GM20431 (cell line): ENCODE results near the gene ABCA8.

Experiments used
- in situ Hi-C: fragments of 300-500 bp; cut with MseI, MboI; formaldehyde crosslinking; loops from one replicate; pipeline ENCODE4 v1.15.0; 2020; ENCODE audit warnings: low sequenced_read_pairs; ENCODE audit not compliant: unreplicated experiment

The ABCA8 gene

DNA sequence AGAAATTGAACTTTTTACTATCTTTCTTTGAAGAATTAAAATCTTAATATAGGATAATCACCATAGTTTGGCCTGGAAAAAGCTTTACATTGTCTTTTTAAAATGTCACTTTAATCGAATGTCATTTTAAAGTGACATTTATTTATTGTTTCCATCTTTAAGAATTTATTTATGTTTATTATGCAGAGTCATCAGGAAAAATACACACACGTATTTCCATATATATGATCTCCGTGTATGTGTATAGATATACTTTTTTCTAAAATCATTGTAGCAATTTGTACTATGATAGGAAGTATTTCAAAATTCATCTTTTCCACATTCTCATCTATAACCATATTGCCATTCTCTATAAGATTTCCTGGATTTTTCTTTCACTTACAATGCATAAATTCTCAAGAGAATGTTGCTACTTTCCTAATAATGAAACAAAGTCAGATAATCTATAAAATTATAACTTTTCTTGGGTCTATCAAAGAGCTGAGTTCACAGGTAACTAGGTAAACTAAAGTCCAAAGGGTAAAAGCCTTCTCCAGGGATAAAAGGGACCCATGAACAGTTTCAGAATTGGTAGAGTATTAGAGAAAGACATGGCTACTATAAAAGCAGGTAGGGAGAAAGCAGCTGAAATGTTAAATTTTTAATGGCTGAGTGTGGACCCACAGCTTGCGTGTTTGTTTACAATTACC lies 11.9 kb downstream of the ABCA8 start:
- in situ Hi-C loops: no loop called here

DNA sequence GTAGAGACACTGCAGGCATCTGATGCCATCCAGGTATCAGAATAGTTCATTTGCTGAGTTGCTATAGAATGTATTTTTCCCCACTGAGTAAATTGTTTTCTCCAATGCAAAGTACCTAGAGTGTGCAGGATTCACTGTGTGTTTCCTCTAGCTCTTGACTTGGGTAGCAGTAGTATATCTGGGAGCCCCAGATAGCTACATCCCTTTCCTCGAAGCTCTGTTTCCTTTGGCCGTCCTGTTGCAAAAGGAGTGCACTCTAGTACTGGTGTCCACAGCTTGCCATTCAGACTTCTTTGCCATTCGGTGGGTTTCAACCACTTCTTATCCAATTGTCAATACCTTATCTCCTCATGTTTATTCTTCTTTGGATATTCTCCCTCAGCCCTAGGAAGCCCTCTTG lies 12.8 kb downstream of the ABCA8 start:
- in situ Hi-C loops: no loop called here

DNA sequence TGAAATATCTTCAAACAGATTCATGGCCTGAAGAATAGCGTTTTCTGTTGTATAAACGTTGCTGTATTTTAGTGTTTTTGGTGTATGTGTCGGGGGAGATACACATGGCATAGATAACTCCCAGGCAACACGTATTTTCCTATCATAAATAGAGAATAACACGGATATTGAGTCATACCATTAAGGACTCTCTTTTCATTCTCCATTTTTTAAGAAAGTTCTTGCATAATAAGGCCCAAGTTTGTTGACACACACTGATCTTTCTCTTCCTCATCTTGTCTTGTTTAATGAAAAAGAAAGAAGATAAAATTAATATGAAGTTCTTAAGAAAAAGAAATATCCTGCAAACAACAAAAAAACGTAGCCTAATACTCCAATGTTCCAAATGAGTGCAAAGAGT lies 13.4 kb downstream of the ABCA8 start:
- in situ Hi-C loops: no loop called here

DNA sequence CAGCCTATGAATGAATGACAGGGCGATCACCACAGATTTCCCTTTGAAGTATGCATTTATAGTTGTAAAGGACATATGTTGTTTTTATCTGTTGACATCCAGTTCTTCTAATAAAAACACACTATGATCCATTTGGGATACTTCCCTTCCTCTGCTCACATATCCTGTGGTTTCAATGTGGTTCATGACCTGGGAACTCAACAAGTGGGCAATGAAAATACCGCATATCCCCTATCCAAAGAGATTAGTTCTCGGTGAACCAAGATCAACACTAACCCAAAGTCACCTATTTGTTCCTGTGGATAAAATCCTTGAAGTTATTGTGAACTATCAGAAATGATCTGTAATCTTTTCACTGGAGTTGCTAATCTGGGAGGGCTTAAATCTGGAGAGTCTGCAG lies 16.0 kb downstream of the ABCA8 start:
- in situ Hi-C loops: no loop called here

DNA sequence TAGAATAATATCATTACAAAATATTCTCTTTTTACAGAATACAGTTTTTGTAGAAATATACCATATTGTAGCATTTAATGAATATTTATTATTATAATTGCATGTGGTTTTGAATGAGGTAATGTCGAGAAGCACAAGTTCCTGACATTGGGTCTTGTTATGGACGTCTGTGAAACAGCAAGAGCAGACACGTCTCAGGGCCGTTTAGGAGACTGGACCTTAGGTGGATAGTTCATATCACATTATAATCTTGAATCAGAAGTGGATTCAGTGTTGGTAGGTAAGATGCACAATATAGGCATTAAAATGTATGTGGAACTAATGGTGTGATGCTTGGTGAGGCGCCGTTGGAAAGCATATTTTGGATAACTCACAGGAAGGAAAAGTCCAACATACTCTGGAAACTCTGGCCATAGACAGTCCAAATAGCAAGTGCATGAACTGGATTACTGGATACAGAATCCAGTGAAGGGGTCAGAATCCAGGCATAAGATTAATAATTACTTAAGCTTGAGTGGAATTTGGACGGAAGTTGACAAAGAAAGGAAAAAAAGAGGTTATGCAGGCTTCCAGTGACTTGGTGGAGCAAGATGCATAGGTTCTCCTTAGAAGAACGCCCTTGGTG lies 17.2 kb downstream of the ABCA8 start:
- in situ Hi-C loops: no loop called here

DNA sequence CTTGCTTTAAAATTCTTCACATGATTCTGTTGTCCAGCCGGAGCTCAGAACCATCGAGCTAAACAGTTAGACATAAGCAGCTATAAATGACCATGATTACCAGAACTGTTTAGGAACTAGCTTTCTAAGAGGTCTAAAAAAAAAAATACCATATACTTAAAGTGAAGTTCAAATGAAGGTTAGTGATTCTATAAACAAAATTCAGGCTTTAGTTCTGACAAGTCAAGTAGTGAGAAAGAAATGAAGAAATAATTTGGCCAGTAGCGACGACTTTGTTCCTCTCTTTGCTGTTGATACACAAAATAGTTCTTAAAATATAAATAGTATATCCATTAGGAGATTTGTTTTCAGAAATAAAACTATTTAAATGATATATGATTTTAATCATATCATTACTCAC lies 27.7 kb downstream of the ABCA8 start:
- in situ Hi-C loops: no loop called here

DNA sequence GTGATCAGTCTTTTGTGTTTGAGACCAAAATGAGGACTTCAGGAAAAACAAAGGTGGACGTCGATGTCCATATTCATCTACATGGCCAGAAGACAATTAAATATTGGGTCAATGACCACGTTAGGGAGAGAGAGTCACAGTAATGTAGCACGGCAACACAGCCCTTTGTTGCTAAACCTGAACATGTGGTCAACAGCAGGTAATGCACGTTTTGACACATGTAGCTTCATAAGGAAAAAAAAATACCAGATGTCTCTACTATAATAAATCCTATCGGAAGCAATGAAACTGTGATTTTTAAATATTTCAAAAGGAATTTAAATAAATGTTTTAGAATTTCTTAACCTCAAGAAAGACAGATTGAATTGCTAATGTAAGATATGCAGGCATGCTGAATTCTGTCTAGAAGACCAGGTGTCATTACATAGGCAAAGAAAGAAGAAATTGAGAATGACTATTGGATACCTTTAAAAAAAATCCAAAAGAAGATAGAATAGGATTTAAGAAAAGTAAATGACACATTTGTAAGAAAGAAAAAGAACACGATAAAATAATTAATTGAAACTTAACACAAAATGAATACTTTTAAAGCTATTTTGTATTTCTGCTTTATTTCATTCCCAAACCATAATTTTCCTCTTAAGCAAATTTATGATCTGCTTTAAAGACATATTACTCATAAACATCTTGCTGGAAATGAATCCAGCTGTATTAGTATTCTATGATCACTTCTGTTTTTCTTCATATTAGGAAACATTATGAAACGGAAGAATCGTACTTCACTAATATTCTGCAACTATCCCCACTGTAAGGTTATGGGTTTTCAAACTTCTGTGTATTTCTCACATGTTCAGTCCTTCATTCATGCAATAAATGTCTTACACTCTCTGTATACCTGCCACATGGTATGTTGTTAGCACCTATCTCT lies 30.1 kb downstream of the ABCA8 start:
- in situ Hi-C loops: no loop called here

DNA sequence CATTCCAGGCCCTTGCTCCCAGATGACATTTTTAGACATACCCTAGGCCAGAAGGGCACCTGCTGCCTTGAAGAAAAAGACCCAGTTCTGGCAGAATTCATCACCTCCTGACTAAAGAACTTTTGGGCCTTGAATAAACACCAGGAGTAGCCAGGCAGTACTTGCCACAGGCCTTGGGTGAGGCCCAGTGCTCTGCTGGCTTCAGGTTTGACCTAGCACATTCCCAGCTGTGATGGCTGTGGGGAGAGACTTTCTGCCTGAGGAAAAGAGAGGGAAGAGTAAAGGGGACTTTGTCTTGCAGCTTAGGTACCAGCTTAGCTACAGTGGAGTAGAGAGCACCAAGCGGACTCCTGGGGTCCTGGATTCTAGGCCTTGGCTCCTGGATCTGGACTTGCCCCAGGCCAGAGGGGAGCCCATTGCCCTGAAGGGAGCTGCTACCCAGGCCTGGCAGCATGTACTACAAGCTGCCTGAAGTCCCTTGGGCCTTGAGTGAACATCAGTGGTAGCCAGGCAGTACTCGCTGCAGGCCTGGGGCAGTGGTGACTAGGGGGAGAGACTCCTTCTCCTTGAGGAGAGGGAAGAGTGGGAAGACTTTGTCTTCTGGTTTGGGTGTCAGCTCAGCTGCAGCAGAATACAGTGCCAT lies 44.3 kb downstream of the ABCA8 start:
- in situ Hi-C loops: no loop called here

DNA sequence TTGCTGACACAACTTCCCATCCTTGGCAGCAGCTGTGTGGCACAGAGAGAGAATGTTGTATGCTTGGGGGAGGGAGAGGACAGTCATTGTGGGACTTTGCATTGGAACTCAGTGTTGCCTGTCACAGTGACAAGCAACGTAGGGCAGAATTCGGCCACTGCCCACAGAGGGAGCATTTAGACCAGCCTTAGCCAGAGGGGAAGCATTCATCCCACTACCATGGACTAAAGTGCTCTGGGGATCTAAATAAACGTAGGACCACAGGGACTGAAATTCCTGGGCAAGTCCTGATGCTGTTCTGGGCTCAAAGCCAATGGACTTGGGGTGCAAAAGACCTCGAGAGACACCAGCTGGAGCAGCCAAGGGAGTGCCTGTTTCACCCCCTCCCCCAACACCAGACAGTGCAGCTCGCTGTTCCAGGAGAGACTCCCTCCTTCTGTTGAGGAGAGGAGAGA lies 44.9 kb downstream of the ABCA8 start:
- in situ Hi-C loops: no loop called here

DNA sequence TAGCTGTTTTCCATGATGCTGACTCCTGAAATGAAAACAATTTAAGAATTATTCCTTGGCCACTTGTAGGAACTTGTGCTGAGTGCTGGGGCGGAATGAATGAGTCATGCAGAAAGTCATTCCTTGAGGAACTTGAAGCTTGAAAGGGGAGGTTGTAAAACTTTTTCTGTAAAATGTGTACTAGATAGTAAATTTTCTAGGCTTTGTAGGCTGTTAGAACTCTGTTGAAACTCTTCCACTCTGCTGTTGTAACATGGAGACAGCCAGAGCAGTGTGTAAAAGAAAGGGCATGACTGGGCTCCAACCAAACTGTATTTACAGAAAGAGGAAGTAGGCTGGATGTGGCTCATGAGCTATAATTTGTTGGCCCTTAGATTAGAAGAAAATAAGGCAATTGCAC lies 46.1 kb downstream of the ABCA8 start:
- in situ Hi-C loops: no loop called here

DNA sequence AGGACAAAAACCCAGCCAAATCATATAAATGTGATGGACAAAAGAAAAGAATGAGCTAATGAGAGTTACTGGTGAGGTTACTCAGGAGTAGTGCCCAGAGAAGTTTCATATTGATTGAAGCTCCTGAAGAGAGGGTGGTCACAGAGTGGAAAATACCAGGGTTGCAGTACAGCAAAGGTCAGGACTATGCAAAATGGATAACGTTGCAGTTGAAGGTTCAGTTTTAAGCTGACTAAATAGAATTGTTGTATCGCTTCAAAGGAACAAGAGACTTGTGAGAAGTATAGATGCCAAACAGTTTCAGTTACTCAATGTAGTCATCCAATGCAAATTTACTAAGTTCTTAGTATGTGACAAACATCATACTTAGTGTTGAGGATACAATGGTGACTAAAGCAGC lies 47.1 kb downstream of the ABCA8 start:
- in situ Hi-C loops: no loop called here

DNA sequence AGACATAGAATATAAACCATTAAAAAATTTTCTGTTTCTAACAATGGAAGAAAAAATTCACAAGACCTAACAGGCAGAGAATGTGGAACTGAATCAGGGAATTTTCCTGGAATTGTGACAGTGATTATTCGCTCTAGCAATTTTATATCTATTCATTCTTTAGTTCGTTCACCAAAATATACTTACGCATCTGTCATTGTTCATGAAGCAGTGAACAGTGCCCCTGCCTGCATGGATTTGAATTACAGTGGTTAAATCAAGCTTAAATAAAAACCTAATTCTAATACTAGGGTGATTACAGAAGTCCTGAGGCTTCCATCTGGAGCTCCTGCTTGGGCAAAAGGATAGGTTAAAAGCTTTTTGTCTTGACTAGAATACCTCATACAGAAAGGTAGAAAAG lies 48.6 kb downstream of the ABCA8 start:
- in situ Hi-C loops: no loop called here

DNA sequence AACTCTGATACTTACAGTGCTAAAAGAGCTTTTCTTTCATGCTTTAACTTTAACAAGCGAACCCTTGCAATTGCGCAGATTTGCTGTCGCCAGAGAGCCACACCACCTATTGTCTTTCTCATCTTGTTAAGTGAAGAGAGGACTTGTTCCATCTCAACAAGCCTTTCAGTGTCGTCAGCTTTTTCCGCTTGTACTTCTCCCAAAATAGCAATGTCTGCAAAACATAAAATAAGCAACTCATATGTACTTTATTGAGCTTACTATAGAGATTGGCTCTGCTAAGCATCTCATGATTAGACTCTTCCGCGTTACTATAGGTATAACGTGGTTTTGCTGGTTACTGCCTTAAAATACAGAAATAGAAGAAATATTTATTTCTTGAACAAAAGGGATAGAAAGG lies 51.9 kb downstream of the ABCA8 start:
- in situ Hi-C loops: no loop called here

DNA sequence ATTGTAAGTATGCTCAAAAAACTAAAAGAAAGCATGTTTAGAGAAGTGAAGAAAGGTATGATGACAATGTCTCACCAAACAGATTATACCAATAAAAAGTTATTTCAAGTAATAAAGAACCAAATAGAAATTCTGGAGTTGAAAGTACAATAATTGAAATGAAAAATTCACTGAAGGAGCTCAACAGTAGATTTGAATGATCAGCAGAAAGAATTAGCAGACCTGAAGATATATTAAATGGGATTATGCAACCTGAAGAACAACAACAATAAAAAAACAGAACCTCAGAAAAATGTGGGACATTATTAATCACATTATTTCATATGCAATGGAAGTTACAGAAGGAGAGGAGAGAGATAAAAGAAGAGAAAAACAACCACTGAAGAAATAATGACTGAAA lies 57.6 kb downstream of the ABCA8 start:
- in situ Hi-C loops: no loop called here

DNA sequence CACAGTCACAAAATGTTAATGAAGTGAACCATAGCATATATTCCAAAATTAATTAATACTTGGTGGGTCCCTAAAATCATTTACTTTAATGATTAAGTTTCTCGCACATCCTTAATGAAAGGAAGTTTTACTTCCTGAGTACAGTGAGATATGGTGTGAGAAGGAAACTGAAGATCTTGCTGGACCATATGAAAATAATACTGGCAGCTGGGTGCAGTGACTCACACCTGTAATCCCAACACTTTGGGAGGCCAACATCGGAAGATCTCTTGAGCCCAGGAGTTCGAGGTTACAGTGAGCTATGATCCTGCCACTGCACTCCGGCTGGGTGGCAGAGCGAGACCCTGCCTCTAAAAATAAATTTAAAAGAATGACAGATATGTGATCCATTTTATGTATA lies 62.5 kb downstream of the ABCA8 start:
- in situ Hi-C loops: no loop called here

DNA sequence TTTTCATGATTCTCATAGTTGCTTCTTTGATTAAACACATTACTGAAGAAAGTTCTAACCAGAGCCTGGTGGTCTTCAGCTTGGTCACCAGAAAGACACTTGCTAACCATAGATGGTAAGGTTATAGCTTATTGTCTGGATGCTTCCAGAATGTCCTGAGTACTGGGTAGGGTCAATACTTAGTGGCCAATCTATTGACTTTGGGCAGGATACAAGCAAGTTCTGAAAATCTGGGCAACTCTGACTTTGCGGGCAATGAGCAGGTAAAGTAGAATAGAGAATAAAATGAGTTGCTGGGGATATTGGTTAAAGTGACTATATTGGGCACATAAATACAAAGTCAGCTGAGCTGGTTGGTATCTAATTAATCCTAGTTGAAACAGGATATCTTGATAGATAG lies 63.0 kb downstream of the ABCA8 start:
- in situ Hi-C loops: no loop called here

DNA sequence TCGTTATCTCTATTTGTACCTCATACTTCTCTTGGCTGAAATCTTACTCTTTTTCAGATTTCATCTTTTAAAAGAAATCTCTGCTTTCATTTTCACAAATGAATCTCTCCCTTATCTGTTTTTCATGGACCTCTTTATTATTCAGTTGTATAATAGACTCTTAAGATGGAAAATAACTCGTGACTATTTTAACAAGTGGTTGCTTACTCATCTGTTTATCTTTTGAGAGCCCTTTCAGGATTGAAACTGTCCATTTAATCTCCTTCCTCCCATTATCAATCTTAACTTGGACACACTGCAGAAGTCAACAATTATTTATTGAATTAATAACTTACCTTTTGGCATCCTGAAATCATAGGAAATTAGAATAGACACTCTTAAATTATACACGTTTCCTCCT lies 68.8 kb downstream of the ABCA8 start:
- in situ Hi-C loops: no loop called here

DNA sequence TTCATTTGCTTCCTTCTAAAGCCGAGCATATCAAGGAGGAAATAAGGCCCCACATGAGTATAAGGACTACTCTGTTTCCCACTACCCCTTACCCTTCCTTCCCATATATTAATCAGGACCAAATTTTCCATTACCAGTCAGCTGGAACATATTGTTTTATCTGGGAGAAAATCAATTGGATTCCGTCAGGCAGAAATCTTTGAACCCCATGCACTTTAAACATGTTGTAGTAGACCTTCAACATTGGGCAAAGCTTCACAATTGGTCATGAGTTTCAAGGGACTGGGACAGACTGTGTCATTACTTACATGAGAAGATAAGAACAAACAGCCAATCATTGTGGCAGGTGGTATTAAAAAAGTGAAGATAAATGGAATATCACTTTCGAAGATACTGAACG lies 70.3 kb downstream of the ABCA8 start:
- in situ Hi-C loops: no loop called here

DNA sequence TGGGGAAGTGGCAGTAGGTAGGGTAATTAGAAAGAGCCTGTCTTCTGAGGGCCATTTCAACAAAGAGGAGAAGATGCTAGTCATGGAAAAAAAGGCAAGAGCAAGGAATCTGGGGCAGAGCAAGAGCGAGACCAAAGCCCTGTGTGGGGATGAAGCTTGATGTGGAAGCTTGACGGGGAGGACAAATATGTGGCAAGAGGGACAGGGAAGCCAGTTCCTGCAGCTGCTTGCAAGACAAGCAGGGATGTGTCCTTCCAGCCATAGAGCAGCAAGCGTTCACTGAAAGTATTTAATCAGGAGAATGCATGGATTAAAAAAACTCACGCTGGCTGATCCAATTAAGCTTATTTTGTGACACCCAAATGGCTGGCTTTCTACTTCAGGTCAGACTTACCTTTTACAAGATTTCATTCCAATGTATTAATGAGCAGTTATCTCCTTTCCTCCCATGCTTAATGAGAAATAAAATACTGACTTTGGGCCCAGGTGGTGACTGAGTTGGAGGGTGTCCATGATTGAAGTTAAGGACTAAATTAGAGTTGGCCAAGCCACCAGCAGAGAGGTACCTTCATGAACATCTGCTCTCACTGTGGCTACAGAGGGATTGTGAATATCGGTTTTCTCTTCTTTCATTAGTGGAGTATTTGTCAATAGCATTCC lies 76.8 kb downstream of the ABCA8 start:
- in situ Hi-C loops: no loop called here

DNA sequence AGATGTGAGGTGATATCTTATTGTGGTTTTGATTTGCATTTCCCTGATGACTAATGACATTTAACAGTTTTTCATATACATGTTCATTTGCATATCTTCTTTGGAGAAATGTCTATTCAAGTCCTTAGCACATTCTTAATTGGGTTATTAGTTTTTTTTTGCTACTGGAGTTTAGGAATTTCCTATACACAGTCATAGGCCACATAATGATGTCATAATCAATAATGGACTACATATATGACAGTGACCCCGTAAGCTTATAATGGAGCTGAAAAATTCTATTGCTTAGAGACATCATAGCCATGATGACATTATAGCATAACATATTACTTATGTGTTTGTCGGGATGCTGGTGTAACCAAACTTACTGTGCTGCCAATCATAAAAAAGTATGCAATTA lies 83.7 kb downstream of the ABCA8 start:
- in situ Hi-C loops: no loop called here
